Urothelium cell line (cell line): ENCODE results near the gene VWCE.

Source experiments
- DNase-seq: peaks from one replicate; pipeline ENCODE4 v3.0.0; 2011; ENCODE audit warnings: low spot score, mixed read lengths
- FAIRE-seq: peaks from 2 replicates; lab custom pipeline; 2011; peaks lifted over from hg19 to GRCh38; lab: Jason Lieb, UNC

The VWCE gene

GRCh38 chr11:61294717-61295595 is at the start of gene VWCE:
Gene VWCE (minus strand): TSS chr11:61295316. CDS start chr11:61295037, 279 bp downstream.
- no peak for DNase-seq
- no peak for FAIRE-seq

- DNase-seq (no peak), FAIRE-seq (no peak)
Observed at GRCh38 chr11:61343792-61344745, 49.0 kb upstream of the VWCE start.

GRCh38 chr11:61342207-61342803 is 47.2 kb upstream of the VWCE start:
- DNase-seq (no peak), FAIRE-seq (no peak)

- no peak for DNase-seq
- FAIRE-seq, result no peak
Observed at GRCh38 chr11:61341706-61342105, 46.6 kb upstream of the VWCE start.

- no peak for FAIRE-seq
Observed at GRCh38 chr11:61340979-61341378, 45.9 kb upstream of the VWCE start.

GRCh38 chr11:61339490-61339878 is 44.4 kb upstream of the VWCE start:
- DNase-seq (no peak), FAIRE-seq (no peak)

More at GRCh38 chr11:61340979-61341378, 45.9 kb upstream of the VWCE start:
- DNase-seq, result no peak

- no peak for DNase-seq
- no peak for FAIRE-seq
Observed at GRCh38 chr11:61338783-61339489, 43.8 kb upstream of the VWCE start.

GRCh38 chr11:61337706-61338470 is 42.8 kb upstream of the VWCE start:
- no peak for DNase-seq
- FAIRE-seq, result no peak

- peak; percentile 91 for DNase-seq
- no peak for FAIRE-seq
Observed at GRCh38 chr11:61336171-61336935, 41.2 kb upstream of the VWCE start.

GRCh38 chr11:61335355-61335710 is 40.2 kb upstream of the VWCE start:
- FAIRE-seq (no peak), DNase-seq (no peak)

- DNase-seq (peak; percentile 26), FAIRE-seq (no peak)
Observed at GRCh38 chr11:61334434-61335354, 39.6 kb upstream of the VWCE start.

- no peak for FAIRE-seq
- no peak for DNase-seq
Observed at GRCh38 chr11:61333550-61334433, 38.7 kb upstream of the VWCE start.

GRCh38 chr11:61332797-61333549 is 37.9 kb upstream of the VWCE start, which contains the start of the genes DDB1 and TKFC:
Gene DDB1 (minus strand): TSS chr11:61333105. CDS start chr11:61332968, 137 bp downstream.
Gene TKFC (plus strand): TSS chr11:61333228. CDS start chr11:61334729, 1,501 bp downstream.
- FAIRE-seq, result no peak

GRCh38 chr11:61332281-61332796 is 37.2 kb upstream of the VWCE start:
- DNase-seq, result peak; percentile 18

More at GRCh38 chr11:61332797-61333549, 37.9 kb upstream of the VWCE start, which contains the start of the genes DDB1 and TKFC:
- peak; percentile 99 for DNase-seq

GRCh38 chr11:61331651-61332050 is 36.5 kb upstream of the VWCE start:
- DNase-seq (no peak), FAIRE-seq (no peak)

More at GRCh38 chr11:61332281-61332796, 37.2 kb upstream of the VWCE start:
- FAIRE-seq, result no peak

- no peak for DNase-seq
- no peak for FAIRE-seq
Observed at GRCh38 chr11:61329871-61330270, 34.8 kb upstream of the VWCE start.
